GM19193 (cell line): ENCODE data around the gene DHRS7.

Experiments used
- POLR2A ChIP-seq: IDR thresholded peaks from 4 replicates; pipeline ENCODE4 v1.6.1; 2011; ENCODE audit not compliant: insufficient read depth, insufficient read length; ENCODE audit errors: extremely low read depth

DHRS7 gene

DNA sequence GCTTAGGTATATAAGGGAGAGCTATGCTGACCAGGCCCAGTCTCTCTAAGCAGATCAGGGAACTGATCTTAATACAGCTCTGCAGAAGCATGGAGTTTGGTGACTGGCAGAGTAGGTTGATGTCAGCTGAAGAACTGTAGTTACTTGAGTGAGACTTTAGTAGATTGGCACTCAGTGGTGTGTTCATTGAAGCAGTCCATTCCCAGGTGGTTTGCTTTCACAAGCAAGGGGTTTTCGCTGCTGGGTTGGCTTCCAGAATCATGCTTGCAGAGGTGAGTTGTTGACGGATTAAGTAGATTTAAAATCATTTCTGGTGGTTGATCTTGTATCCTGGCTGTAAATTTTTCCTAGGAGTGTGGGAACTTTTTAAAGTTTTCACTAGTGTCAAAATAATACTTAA, 6.5 kb upstream of the DHRS7 start:
- TF ChIP-seq POLR2A, result no peak

GRCh38 chr14:60170948-60171347, 5.8 kb upstream of the DHRS7 start:
- TF ChIP-seq POLR2A, result no peak

- TF ChIP-seq POLR2A, result no peak
Observed at GRCh38 chr14:60169722-60170121, 4.5 kb upstream of the DHRS7 start.

- TF ChIP-seq POLR2A, result no peak
Observed at GRCh38 chr14:60166142-60166541, 944 bp upstream of the DHRS7 start.

DNA sequence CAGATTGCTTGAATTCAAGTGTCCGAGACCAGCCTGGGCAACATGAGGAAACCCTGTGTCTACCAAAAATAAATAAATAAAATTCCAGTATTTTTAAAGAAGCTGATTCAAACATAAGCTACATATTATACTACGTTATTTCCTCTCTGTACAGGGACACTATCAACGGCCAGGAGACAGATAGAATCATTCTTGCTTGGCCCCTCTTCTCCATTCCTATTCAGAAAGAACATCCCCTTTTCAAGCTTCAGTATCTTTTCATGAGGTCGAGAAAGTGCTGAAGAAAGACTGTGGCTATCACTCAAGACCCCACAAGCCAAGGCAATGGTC, 314 bp upstream of the DHRS7 start:
- TF ChIP-seq POLR2A, result no peak

GRCh38 chr14:60164404-60164711, 840 bp downstream of the DHRS7 start:
- TF ChIP-seq POLR2A, result no peak

DNA sequence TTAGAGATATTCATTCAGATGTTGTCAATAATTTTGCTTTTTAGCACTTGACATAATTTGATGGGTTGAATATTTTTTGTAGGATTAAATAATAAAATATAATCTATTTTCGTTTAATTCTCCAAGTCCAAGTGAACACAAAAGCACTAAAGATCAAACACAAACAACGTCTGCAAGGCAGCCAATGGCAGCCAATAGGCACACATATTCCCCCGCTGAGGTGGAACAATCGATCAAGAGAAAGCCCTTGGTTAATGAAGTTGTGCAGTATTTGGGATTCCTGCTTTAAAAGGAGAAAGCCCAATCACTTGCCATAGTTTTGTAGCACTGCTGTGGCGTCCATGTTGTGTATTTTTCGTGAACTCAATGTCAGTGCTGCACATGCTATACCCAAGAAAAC, 1.5 kb downstream of the DHRS7 start:
- no peak for TF ChIP-seq POLR2A

- TF ChIP-seq POLR2A, result no peak
Observed at GRCh38 chr14:60161196-60162107, 3.7 kb downstream of the DHRS7 start.

- no peak for TF ChIP-seq POLR2A
Observed at GRCh38 chr14:60160422-60160821, 4.8 kb downstream of the DHRS7 start.

DNA sequence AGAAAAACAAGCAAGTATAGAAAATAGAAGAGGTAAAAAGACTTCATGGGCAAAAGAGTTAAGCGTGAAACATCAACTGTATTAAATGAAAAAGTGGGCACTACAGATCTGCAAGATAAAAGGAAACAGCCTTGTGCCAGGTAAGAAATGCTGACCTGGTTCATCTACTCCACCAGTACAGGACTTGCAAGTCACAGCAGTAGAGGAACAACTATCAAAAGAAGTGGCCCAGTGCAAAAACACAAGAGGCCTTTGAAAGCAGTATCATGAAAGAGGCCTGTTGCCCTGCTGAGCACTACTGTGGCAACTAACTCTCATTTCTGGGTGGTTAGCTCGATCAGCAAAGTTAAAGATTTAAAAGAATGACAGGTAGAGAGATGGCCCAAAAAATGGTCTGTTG, 10.5 kb downstream of the DHRS7 start:
- no peak for TF ChIP-seq POLR2A

GRCh38 chr14:60153991-60154390, 11.2 kb downstream of the DHRS7 start:
- TF ChIP-seq POLR2A, result no peak

- TF ChIP-seq POLR2A, result no peak
Observed at GRCh38 chr14:60151715-60152114, 13.5 kb downstream of the DHRS7 start.

- TF ChIP-seq POLR2A, result no peak
Observed at GRCh38 chr14:60134702-60135101, 30.5 kb downstream of the DHRS7 start.

DNA sequence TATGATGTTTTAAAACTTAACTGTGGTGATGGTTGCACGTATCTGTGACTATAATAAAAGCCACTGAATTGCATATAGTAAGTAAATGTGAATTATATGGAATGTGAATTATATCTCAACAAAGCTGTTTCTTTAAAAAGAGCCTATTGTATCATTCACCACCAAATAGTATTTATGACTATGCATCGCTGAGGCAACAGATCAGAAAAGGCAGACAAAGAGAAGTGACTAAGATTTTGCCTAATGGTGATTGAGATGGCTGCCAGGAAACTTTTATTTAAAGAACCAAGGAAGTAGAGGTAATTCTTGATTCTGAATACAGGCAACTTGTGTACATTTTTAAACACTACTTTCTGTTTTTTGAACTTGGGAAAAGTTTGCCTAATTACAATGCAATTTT, 31.7 kb downstream of the DHRS7 start:
- no peak for TF ChIP-seq POLR2A

- TF ChIP-seq POLR2A, result no peak
Observed at GRCh38 chr14:60125918-60126317, 39.3 kb downstream of the DHRS7 start.

- TF ChIP-seq POLR2A, result no peak
Observed at GRCh38 chr14:60116181-60116580, 49.0 kb downstream of the DHRS7 start.

- no peak for TF ChIP-seq POLR2A
Observed at GRCh38 chr14:60114881-60115280, 50.3 kb downstream of the DHRS7 start.
